Ovary (tissue), 3 donors: ENCODE results near the gene XKR7.

Experiments
- CTCF ChIP-seq, 3 donors: fragments of 450-650 bp in 2 of 3; fragments of 200-600 bp in 1 of 3; IDR thresholded peaks; one replicate each; pipeline versions ENCODE4 v1.5.1 to v1.8.0; 2016 to 2022; ENCODE audit warnings: antibody characterized with exemption in 3 of 3, mild to moderate bottlenecking in 1 of 3
- EP300 ChIP-seq: sonication (generic); formaldehyde crosslinking; IDR thresholded peaks from one replicate; pipeline ENCODE4 v1.6.1; 2017; ENCODE audit warnings: antibody characterized with exemption
- POLR2A ChIP-seq: fragments of 450-650 bp; IDR thresholded peaks from one replicate; pipeline ENCODE4 v1.6.1; 2017; ENCODE audit warnings: antibody characterized with exemption, mild to moderate bottlenecking, moderate library complexity
- donor health status: DM: no; HTN: no; CAD: no.

GRCh38 chr20:31968291-31969126, 558 bp downstream of the XKR7 start:
- no peak for TF ChIP-seq CTCF (IDR thresholded peaks at IDR 0.05)
- TF ChIP-seq POLR2A: no peak
- no peak for TF ChIP-seq EP300
